Measurements from ENCODE around the gene RBM19. TPM values are rescaled to one million over a fixed set of nuclear protein-coding genes. Genes with fewer than 3 reads are reported as not detected.

RBM19 gene
- total and polyA plus RNA-seq, 2 of the 4 experiments (the other 2 are of a cell fraction): 18.7 to 19.2 TPM

DNA sequence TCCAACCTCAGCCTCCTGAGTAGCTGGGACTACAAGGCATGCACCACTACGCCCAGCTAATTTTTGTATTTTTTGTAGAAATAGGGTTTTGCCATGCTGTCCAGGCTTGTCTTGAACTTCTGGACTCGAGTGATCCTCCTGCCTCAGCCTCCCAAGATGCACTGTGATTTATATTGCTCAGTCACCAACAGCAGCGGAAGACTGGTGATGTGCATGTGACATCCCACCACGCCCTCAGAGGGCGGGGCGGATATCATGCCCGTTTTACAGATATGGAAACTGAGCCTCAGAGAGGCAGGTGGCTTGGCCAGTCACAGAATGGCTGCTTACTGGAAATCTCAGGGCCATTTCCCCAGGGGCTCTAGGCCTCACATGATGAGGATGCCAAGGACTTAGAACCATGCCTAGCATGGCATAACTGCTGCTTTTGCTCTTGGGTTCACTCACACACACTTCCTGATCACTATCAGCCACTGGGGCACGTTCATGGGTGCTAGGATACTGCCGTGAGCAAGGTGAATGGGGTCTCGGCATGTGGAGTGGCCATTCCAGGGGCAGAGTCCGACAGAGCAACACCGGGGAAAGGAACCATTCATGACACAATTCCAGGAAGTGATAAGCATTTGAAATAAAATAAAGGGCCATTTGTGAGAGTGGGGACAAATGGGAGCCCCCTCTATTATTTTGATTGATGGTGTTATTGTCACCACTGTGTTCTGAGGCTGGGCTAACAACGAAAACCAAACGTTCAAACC lies 31.9 kb downstream of the RBM19 start:
- ChIA-PET CTCF (no interaction called here), POLR2A (ENCODE audit: unreplicated experiment) (no interaction called here)

More for the DNA sequence above, 31.9 kb downstream of the RBM19 start:
- Histone ChIP-seq H4K8ac (ENCODE audit: low read depth in 2 of 2, low read length in 2 of 2) (no peak overlapping the region), H3K4me1 (ENCODE audit: control insufficient read depth, insufficient read depth, low read length) (peaks cover 3% of the 10 kb centered on the region; the same call in 1 of the 2 replicates), H3K36me3 (ENCODE audit: control insufficient read depth, insufficient read depth, low read length) (peaks cover 28% of the 10 kb centered on the region), H3K9me3 (ENCODE audit: control insufficient read depth, insufficient read depth, low read length) (no peaks in the 10 kb centered on the region), H2BK5ac (ENCODE audit: low read depth, low read length, poor library complexity, severe bottlenecking) (no peak overlapping the region), H3K79me1 (ENCODE audit: low read depth in 1 of 2, low read length in 2 of 2) (no peaks in the 10 kb centered on the region; a peak in 1 of 4 replicates), H3K9ac (ENCODE audit: low read depth, low read length) (no peak overlapping the region), H3K4me2 (ENCODE audit: low read depth, low read length) (no peak overlapping the region), H3K23ac (ENCODE audit: low read depth, low read length) (no peak overlapping the region), H4K5ac (ENCODE audit: low read depth, low read length) (no peak overlapping the region), H2BK20ac (ENCODE audit: low read depth, low read length) (no peak overlapping the region), H2BK120ac (ENCODE audit: low read depth, low read length) (no peak overlapping the region), H4K91ac (ENCODE audit: insufficient read depth, low read depth, low read length) (no peak overlapping the region), H3K18ac (ENCODE audit: low read depth, low read length) (no peak overlapping the region), H4K20me1 (ENCODE audit: insufficient read depth, low read length) (no peaks in the 10 kb centered on the region), H3K14ac (replicated peaks; ENCODE audit: low read depth, low read length) (no peak overlapping the region), H2AK9ac (replicated peaks; ENCODE audit: low read depth, low read length, poor library complexity) (no peak overlapping the region), H3K4ac (ENCODE audit: low read depth, low read length) (no peak overlapping the region), H3K4me3 (ENCODE audit: insufficient read depth, low read depth, low read length) (no peak overlapping the region), H2AK5ac (ENCODE audit: low read depth, low read length) (no peak overlapping the region), H2AFZ (replicated peaks; ENCODE audit: low read length, poor library complexity) (no peak overlapping the region), H2BK15ac (ENCODE audit: low read depth, low read length) (no peak overlapping the region), H3K27ac (ENCODE audit: insufficient read depth, low read length) (no peak overlapping the region), H3K27me3 (ENCODE audit: control insufficient read depth, insufficient read depth, low read length) (no peaks in the 10 kb centered on the region), H3K9me1 (ENCODE audit: insufficient read depth, low read length) (no peaks in the 10 kb centered on the region; the same call in 1 of the 2 replicates), H3K56ac (ENCODE audit: extremely low read depth, insufficient read depth, low read length) (no peak overlapping the region)
- 66% methylated on average over 3 of the region's 14 CpGs; no CpG with 5 or more reads in 1 of the 2 experiments for WGBS, 2 experiments (ENCODE audit: extremely low coverage in 2 of 2, insufficient read length in 1 of 2)
- in situ Hi-C loops (cut with MboI; ENCODE audit: low sequenced_read_pairs) (no loop called here), dilution Hi-C loops (cut with HindIII; ENCODE audit: low sequenced_read_pairs, unreplicated experiment) (no loop called here), intact Hi-C loops (cut with micrococcal nuclease) (no loop called here)
- TF ChIP-seq FOS (IDR thresholded peaks at IDR 0.05; ENCODE audit: low read depth, low read length) (no peak), CHD1 (IDR thresholded peaks at IDR 0.05; ENCODE audit: low read depth, low read length) (no peak), SMC3 (IDR thresholded peaks at IDR 0.05; ENCODE audit: low read depth, low read length) (no peak), NFE2L2 (IDR thresholded peaks at IDR 0.05; ENCODE audit: low read depth, low read length) (no peak), RAD21 (IDR thresholded peaks at IDR 0.05; ENCODE audit: low read length) (no peak), POLR2A (IDR thresholded peaks at IDR 0.05; ENCODE audit: low read depth, low read length) (no peak), RFX5 (IDR thresholded peaks at IDR 0.05; ENCODE audit: low read depth, low read length) (no peak), MAFK (IDR thresholded peaks at IDR 0.05; ENCODE audit: low read depth, low read length) (no peak), BHLHE40 (IDR thresholded peaks at IDR 0.05; ENCODE audit: low read depth, low read length) (no peak)
- TF ChIP-seq, protein P1, sequence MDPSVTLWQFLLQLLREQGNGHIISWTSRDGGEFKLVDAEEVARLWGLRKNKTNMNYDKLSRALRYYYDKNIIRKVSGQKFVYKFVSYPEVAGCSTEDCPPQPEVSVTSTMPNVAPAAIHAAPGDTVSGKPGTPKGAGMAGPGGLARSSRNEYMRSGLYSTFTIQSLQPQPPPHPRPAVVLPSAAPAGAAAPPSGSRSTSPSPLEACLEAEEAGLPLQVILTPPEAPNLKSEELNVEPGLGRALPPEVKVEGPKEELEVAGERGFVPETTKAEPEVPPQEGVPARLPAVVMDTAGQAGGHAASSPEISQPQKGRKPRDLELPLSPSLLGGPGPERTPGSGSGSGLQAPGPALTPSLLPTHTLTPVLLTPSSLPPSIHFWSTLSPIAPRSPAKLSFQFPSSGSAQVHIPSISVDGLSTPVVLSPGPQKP (IDR thresholded peaks at IDR 0.05; ENCODE audit: borderline replicate concordance, low read depth, low read length): no peak
- DNase-seq: no peak
- BruUV-seq (replicated peaks): no TSS peak
- ATAC-seq (ENCODE audit: low read depth): no peak
